GM23338 (cell line): Measurements from ENCODE around the gene MRTFA. TPM values are rescaled to one million over a fixed set of nuclear protein-coding genes. Genes with fewer than 3 reads are reported as not detected.

Experiments
- ATAC-seq: fragments of 200-7000 bp; cut with Tn5 transposase; 3 replicates; pipeline ENCODE4 v1.9.1; 2020
- DNase-seq: peaks from one replicate; pipeline ENCODE4 v3.0.0-alpha.2; 2015; ENCODE audit warnings: low spot score
- H2AFZ ChIP-seq: fragments of 200-600 bp; sonication (generic); 2 replicates; pipeline ENCODE4 v1.8.0; 2016; ENCODE audit warnings: antibody characterized with exemption, mild to moderate bottlenecking, moderate library complexity
- H3F3A ChIP-seq: fragments of 200-600 bp; sonication (generic); replicated peaks from 2 replicates; pipeline ENCODE4 v1.8.0; 2017; ENCODE audit warnings: antibody characterized with exemption, mixed run types, low read depth
- H3K27ac ChIP-seq: fragments of 200-600 bp; sonication (generic); 2 replicates; pipeline ENCODE4 v1.6.1; 2016; ENCODE audit warnings: low read depth
- H3K27me3 ChIP-seq: fragments of 200-600 bp; sonication (generic); 2 replicates; pipeline ENCODE4 v1.8.0; 2016; ENCODE audit warnings: mild to moderate bottlenecking, mixed run types, moderate library complexity; ENCODE audit not compliant: insufficient read depth
- H3K36me3 ChIP-seq: fragments of 200-600 bp; sonication (generic); 2 replicates; pipeline ENCODE4 v1.8.0; 2016; ENCODE audit warnings: mild to moderate bottlenecking; ENCODE audit not compliant: insufficient read depth
- H3K4me1 ChIP-seq: fragments of 200-600 bp; sonication (generic); 2 replicates; pipeline ENCODE4 v1.8.0; 2016; ENCODE audit warnings: mild to moderate bottlenecking, moderate library complexity; ENCODE audit not compliant: insufficient read depth
- H3K4me2 ChIP-seq: fragments of 200-600 bp; sonication (generic); 2 replicates; pipeline ENCODE4 v1.7.1; 2017; ENCODE audit warnings: mixed run types
- H3K4me3 ChIP-seq: fragments of 200-600 bp; sonication (generic); 2 replicates; pipeline ENCODE4 v1.6.1; 2016; ENCODE audit warnings: mixed run types
- H3K79me2 ChIP-seq: fragments of 200-600 bp; sonication (generic); replicated peaks from 2 replicates; pipeline ENCODE4 v1.8.0; 2017; ENCODE audit warnings: mild to moderate bottlenecking; ENCODE audit not compliant: insufficient read depth
- H3K9me2 ChIP-seq: fragments of 200-600 bp; sonication (generic); 2 replicates; pipeline ENCODE4 v1.8.0; 2017; ENCODE audit not compliant: insufficient read depth
- H4K20me1 ChIP-seq: fragments of 200-600 bp; sonication (generic); replicated peaks from 2 replicates; pipeline ENCODE4 v1.8.0; 2017; ENCODE audit warnings: mild to moderate bottlenecking; ENCODE audit not compliant: insufficient read depth
- H3K27ac Mint-ChIP-seq: 2 replicates; pipeline ENCODE4 v1.8.0; 2020; ENCODE audit warnings: inconsistent platforms, mild to moderate bottlenecking, moderate library complexity, mixed read lengths
- H3K27me3 Mint-ChIP-seq: 3 replicates; pipeline ENCODE4 v1.8.0; 2022; ENCODE audit warnings: low read depth, mild to moderate bottlenecking, moderate library complexity, mixed read lengths, inconsistent platforms; ENCODE audit not compliant: insufficient read depth, poor library complexity
- H3K36me3 Mint-ChIP-seq: 3 replicates; pipeline ENCODE4 v1.8.0; 2021; ENCODE audit warnings: low read depth, mild to moderate bottlenecking, inconsistent platforms, moderate library complexity, mixed read lengths
- H3K4me1 Mint-ChIP-seq: 3 replicates; pipeline ENCODE4 v1.8.0; 2020; ENCODE audit warnings: mild to moderate bottlenecking, inconsistent platforms, mixed read lengths
- H3K4me3 Mint-ChIP-seq: 3 replicates; pipeline ENCODE4 v1.8.0; 2021; ENCODE audit warnings: moderate library complexity, mild to moderate bottlenecking, inconsistent platforms, mixed read lengths
- H3K9me3 Mint-ChIP-seq: 3 replicates; pipeline ENCODE4 v1.8.0; 2020; ENCODE audit warnings: moderate library complexity, mild to moderate bottlenecking, inconsistent platforms, mixed read lengths
- CREB1 ChIP-seq: fragments of 250-450 bp; sonication (Bioruptor Pico); IDR thresholded peaks from 2 replicates; pipeline ENCODE4 v1.5.0; 2020; ENCODE audit warnings: low read depth, mild to moderate bottlenecking, moderate library complexity
- CTCF ChIP-seq, 2 experiments: fragments of 200-600 bp in 1 of 2; sonication (generic) in 1 of 2; conservative IDR thresholded peaks; 2 replicates each; pipeline versions ENCODE4 v1.5.1 to v1.6.1; 2016 to 2017; ENCODE audit warnings: antibody characterized with exemption in 2 of 2, low read depth in 2 of 2, mild to moderate bottlenecking in 2 of 2, moderate library complexity in 1 of 2
- EZH2 ChIP-seq: fragments of 200-600 bp; sonication (generic); IDR thresholded peaks from one replicate; pipeline ENCODE4 v1.8.0; 2017; ENCODE audit warnings: antibody characterized with exemption, mild to moderate bottlenecking, low read depth; ENCODE audit not compliant: unreplicated experiment
- EZH2phosphoT487 ChIP-seq: fragments of 200-600 bp; sonication (generic); IDR thresholded peaks from one replicate; pipeline ENCODE4 v1.8.1; 2018; ENCODE audit warnings: antibody characterized with exemption; ENCODE audit not compliant: unreplicated experiment
- JUNB ChIP-seq: IDR thresholded peaks from one replicate; pipeline ENCODE4 v1.6.1; 2016; ENCODE audit warnings: antibody characterized with exemption; ENCODE audit not compliant: unreplicated experiment
- NANOG ChIP-seq: IDR thresholded peaks from 2 replicates; pipeline ENCODE4 v1.6.1; 2016; ENCODE audit warnings: antibody characterized with exemption, borderline replicate concordance
- POLR2AphosphoS5 ChIP-seq: IDR thresholded peaks from 2 replicates; pipeline ENCODE4 v1.6.1; 2016; ENCODE audit warnings: antibody characterized with exemption, low read depth
- STAT1 ChIP-seq: IDR thresholded peaks from one replicate; pipeline ENCODE4 v1.6.1; 2016; ENCODE audit warnings: antibody characterized with exemption; ENCODE audit not compliant: unreplicated experiment
- ZNF114 ChIP-seq: fragments of 250-450 bp; sonication (Bioruptor Pico); IDR thresholded peaks from 2 replicates; pipeline ENCODE4 v1.5.0; 2020; ENCODE audit warnings: mild to moderate bottlenecking, moderate library complexity
- ZNF462 ChIP-seq: fragments of 250-450 bp; sonication (Bioruptor Pico); IDR thresholded peaks from 2 replicates; pipeline ENCODE4 v1.5.0; 2020; ENCODE audit warnings: mild to moderate bottlenecking, moderate library complexity
- polyA plus RNA-seq: library from polyadenylated mRNA; unstranded; fragments of >200 nt; fragmentation: Nextera tagmentation; extraction: Ambion mirVana; gene quantifications from 2 replicates; pipeline ENCODE4 v1.2.1, GENCODE V29; 2016
- total RNA-seq: library from RNA; depleted of rRNA; stranded (reverse); fragments of >200 nt; shearing (Covaris generic); gene quantifications from 2 replicates; pipeline ENCODE4 v1.2.3, GENCODE V29; 2014
- TF ChIP-seq, protein P1 (sequence below): IDR thresholded peaks from 2 replicates; pipeline ENCODE4 v1.6.1; 2016; ENCODE audit warnings: antibody characterized with exemption
- TF ChIP-seq, protein P2 (sequence below): IDR thresholded peaks from one replicate; pipeline ENCODE4 v1.6.1; 2018; ENCODE audit warnings: antibody characterized with exemption; ENCODE audit not compliant: unreplicated experiment

MRTFA gene
- total and polyA plus RNA-seq, 2 experiments from 2014 or later: 18.1 to 92.4 TPM

DNA sequence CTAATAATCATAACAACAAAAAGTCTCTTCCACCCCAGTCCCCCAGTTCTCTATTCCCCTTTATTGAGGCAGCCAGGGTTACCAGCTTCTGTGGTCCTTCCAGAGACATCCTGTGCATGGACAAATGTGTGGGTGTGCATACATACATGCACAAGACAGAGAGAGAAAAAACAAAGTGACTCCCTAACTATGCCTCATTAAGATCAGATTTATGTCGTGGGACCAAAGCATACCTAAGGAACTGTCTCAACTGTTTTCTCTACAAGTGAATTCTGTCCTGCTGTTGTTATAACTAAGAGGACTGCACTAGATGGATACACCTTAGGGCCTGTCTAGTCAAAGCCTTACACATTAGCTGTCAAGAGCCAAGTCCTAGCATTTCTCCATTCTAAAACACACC, 106.7 kb downstream of the MRTFA start:
- no peaks in the 10 kb centered on the region for H3K9me2 ChIP-seq
- H3K4me2 ChIP-seq: no peak overlapping the region
- Mint-ChIP-seq H3K27ac (no peak overlapping the region), H3K4me1 (peaks cover 28% of the 10 kb centered on the region), H3K27me3 (peaks cover 4% of the 10 kb centered on the region), H3K4me3 (no peak overlapping the region), H3K9me3 (peaks cover 2% of the 10 kb centered on the region; the same call in 1 of the 3 replicates), H3K36me3 (peaks cover 2% of the 10 kb centered on the region; the same call in 1 of the 3 replicates)
- no peak for TF ChIP-seq STAT1
- TF ChIP-seq NANOG: no peak
- no peak for TF ChIP-seq CREB1 (CRISPR knock-in tag)
- no peak for TF ChIP-seq ZNF114 (CRISPR knock-in tag)
- TF ChIP-seq ZNF462 (CRISPR knock-in tag): no peak
- TF ChIP-seq, protein P1, sequence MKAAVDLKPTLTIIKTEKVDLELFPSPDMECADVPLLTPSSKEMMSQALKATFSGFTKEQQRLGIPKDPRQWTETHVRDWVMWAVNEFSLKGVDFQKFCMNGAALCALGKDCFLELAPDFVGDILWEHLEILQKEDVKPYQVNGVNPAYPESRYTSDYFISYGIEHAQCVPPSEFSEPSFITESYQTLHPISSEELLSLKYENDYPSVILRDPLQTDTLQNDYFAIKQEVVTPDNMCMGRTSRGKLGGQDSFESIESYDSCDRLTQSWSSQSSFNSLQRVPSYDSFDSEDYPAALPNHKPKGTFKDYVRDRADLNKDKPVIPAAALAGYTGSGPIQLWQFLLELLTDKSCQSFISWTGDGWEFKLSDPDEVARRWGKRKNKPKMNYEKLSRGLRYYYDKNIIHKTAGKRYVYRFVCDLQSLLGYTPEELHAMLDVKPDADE: no peak
- TF ChIP-seq EZH2phosphoT487: no peak
- TF ChIP-seq, protein P2, sequence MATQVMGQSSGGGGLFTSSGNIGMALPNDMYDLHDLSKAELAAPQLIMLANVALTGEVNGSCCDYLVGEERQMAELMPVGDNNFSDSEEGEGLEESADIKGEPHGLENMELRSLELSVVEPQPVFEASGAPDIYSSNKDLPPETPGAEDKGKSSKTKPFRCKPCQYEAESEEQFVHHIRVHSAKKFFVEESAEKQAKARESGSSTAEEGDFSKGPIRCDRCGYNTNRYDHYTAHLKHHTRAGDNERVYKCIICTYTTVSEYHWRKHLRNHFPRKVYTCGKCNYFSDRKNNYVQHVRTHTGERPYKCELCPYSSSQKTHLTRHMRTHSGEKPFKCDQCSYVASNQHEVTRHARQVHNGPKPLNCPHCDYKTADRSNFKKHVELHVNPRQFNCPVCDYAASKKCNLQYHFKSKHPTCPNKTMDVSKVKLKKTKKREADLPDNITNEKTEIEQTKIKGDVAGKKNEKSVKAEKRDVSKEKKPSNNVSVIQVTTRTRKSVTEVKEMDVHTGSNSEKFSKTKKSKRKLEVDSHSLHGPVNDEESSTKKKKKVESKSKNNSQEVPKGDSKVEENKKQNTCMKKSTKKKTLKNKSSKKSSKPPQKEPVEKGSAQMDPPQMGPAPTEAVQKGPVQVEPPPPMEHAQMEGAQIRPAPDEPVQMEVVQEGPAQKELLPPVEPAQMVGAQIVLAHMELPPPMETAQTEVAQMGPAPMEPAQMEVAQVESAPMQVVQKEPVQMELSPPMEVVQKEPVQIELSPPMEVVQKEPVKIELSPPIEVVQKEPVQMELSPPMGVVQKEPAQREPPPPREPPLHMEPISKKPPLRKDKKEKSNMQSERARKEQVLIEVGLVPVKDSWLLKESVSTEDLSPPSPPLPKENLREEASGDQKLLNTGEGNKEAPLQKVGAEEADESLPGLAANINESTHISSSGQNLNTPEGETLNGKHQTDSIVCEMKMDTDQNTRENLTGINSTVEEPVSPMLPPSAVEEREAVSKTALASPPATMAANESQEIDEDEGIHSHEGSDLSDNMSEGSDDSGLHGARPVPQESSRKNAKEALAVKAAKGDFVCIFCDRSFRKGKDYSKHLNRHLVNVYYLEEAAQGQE: no peak
- TF ChIP-seq CTCF (conservative IDR thresholded peaks at IDR 0.05; ENCODE audit: low read depth in 2 of 2): no peak
- TF ChIP-seq EZH2: no peak
- no peak for TF ChIP-seq POLR2AphosphoS5
- no peak for TF ChIP-seq JUNB
- peaks cover 25% of the 10 kb centered on the region for H3K4me1 ChIP-seq
- H3K27ac ChIP-seq: no peak overlapping the region
- DNase-seq: no peak
- no peaks in the 10 kb centered on the region for H4K20me1 ChIP-seq
- H3K27me3 ChIP-seq: no peaks in the 10 kb centered on the region
- H2AFZ ChIP-seq: no peak overlapping the region
- no peaks in the 10 kb centered on the region for H3F3A ChIP-seq
- no peak overlapping the region for H3K4me3 ChIP-seq
- peaks cover 51% of the 10 kb centered on the region for H3K79me2 ChIP-seq
- no peaks in the 10 kb centered on the region for H3K36me3 ChIP-seq
- no peak for ATAC-seq
